Activated T-helper 2 cell treated with anti-CD3 and anti-CD28 coated beads, Interferon-gamma antibody, Interleukin-2, Interleukin-4, amounts not matched to agents 10 μg/mL and 5 μg/mL and 100 μg/mL, durations not matched to agents 14 hours and 24 hours and 36 hours (primary cell): ENCODE measurements around the gene APRT. TPM values are rescaled to one million over a fixed set of nuclear protein-coding genes. Genes with fewer than 3 reads are reported as not detected.

ENCODE experiments used
- DNase-seq: peaks from one replicate; pipeline ENCODE4 v3.0.0; 2021; ENCODE audit warnings: low spot score
- H3K27ac Mint-ChIP-seq: one replicate; pipeline ENCODE4 v1.8.0; 2021; ENCODE audit warnings: mixed read lengths
- H3K27me3 Mint-ChIP-seq: one replicate; pipeline ENCODE4 v1.8.0; 2021; ENCODE audit warnings: low read depth, mixed read lengths
- H3K36me3 Mint-ChIP-seq: one replicate; pipeline ENCODE4 v1.8.0; 2021; ENCODE audit warnings: low read depth, mixed read lengths
- H3K4me1 Mint-ChIP-seq: one replicate; pipeline ENCODE4 v1.8.0; 2021; ENCODE audit warnings: low read depth, mixed read lengths
- H3K4me3 Mint-ChIP-seq: one replicate; pipeline ENCODE4 v1.8.0; 2021; ENCODE audit warnings: low read depth, mild to moderate bottlenecking, moderate library complexity, mixed read lengths
- H3K9me3 Mint-ChIP-seq: one replicate; pipeline ENCODE4 v1.8.0; 2021; ENCODE audit warnings: mixed read lengths
- intact Hi-C: fragments of 100-400 bp; cut with micrococcal nuclease; formaldehyde crosslinking; loops from one replicate; pipeline ENCODE4 v1.15.1; 2023
- total RNA-seq: library from RNA; stranded (reverse); gene quantifications from 2 replicates; pipeline ENCODE4 v1.2.3, GENCODE V29; 2022

APRT gene
- 294 and 300 TPM in 2 replicates for total RNA-seq

GRCh38 chr16:88811769-88812512, at the start of gene APRT:
Gene APRT (minus strand): TSS chr16:88811928. CDS start chr16:88811899, 29 bp downstream.
- Mint-ChIP-seq H3K27me3 (no peaks in the 10 kb centered on the region), H3K4me3 (peak within 1 kb of the TSS; percentile 90), H3K27ac (peak within 1 kb of the TSS; percentile 97), H3K36me3 (peaks cover 38% of the 10 kb centered on the region), H3K9me3 (no peaks in the 10 kb centered on the region), H3K4me1 (peaks cover 9% of the 10 kb centered on the region)
- intact Hi-C loops: loop anchor here (1.0 to 5.0 kb wide), 3 partner anchors 9 to 405 kb away; partner anchors contain the start of genes CDT1, GALNS, TRAPPC2L and ZNF778
- peak; percentile 97 for DNase-seq

- H3K9me3 Mint-ChIP-seq: no peaks in the 10 kb centered on the region
- H3K4me3 Mint-ChIP-seq: no peak overlapping the region
- H3K27me3 Mint-ChIP-seq: no peaks in the 10 kb centered on the region
- H3K27ac Mint-ChIP-seq: no peak overlapping the region
- H3K36me3 Mint-ChIP-seq: peaks cover 15% of the 10 kb centered on the region
- peaks cover 7% of the 10 kb centered on the region for H3K4me1 Mint-ChIP-seq
- DNase-seq: no peak
- intact Hi-C loops: no loop called here
Observed at GRCh38 chr16:88861359-88861758, 49.6 kb upstream of the APRT start.

GRCh38 chr16:88859381-88860091, 47.8 kb upstream of the APRT start:
- peak overlapping the region; percentile 5 for H3K4me3 Mint-ChIP-seq
- no peaks in the 10 kb centered on the region for H3K9me3 Mint-ChIP-seq

GRCh38 chr16:88857728-88858339, 46.1 kb upstream of the APRT start:
- DNase-seq: peak; percentile 72
- Mint-ChIP-seq H3K4me1 (peaks cover 14% of the 10 kb centered on the region), H3K9me3 (no peaks in the 10 kb centered on the region), H3K27ac (peak overlapping the region; percentile 88), H3K27me3 (no peaks in the 10 kb centered on the region), H3K4me3 (peak overlapping the region; percentile 97), H3K36me3 (peaks cover 15% of the 10 kb centered on the region)
- intact Hi-C loops: loop anchor here (1.0 to 2.0 kb wide), 2 partner anchors 45 to 121 kb away; no protein-coding TSS in a partner anchor

More at GRCh38 chr16:88859381-88860091, 47.8 kb upstream of the APRT start:
- Mint-ChIP-seq H3K36me3 (peaks cover 15% of the 10 kb centered on the region), H3K27me3 (no peaks in the 10 kb centered on the region), H3K27ac (no peak overlapping the region), H3K4me1 (peaks cover 14% of the 10 kb centered on the region)
- no peak for DNase-seq
- intact Hi-C loops: no loop called here

GRCh38 chr16:88856828-88857727, 45.4 kb upstream of the APRT start, which contains the start of the genes GALNS and TRAPPC2L:
Gene GALNS (minus strand): TSS chr16:88856947. CDS start chr16:88856877, 70 bp downstream.
Gene TRAPPC2L (plus strand): TSS chr16:88857127. CDS start chr16:88857151, 24 bp downstream.
- peak within 1 kb of the TSS; percentile 97 for H3K4me3 Mint-ChIP-seq
- H3K27ac Mint-ChIP-seq: peak within 1 kb of the TSS; percentile 88
- peaks cover 14% of the 10 kb centered on the region for H3K4me1 Mint-ChIP-seq
- DNase-seq: peak; percentile 97
- H3K27me3 Mint-ChIP-seq: no peaks in the 10 kb centered on the region
- intact Hi-C loops: loop anchor here (1.0 to 2.0 kb wide), 2 partner anchors 44 to 120 kb away; no protein-coding TSS in a partner anchor
- H3K36me3 Mint-ChIP-seq: peaks cover 15% of the 10 kb centered on the region
- no peaks in the 10 kb centered on the region for H3K9me3 Mint-ChIP-seq

GRCh38 chr16:88856122-88856827, 44.5 kb upstream of the APRT start:
- intact Hi-C loops: loop anchor here (2.0 kb wide), 1 partner anchor 43 kb away; no protein-coding TSS in a partner anchor
- DNase-seq: no peak

GRCh38 chr16:88855736-88856121, 44.0 kb upstream of the APRT start:
- Mint-ChIP-seq H3K9me3 (no peaks in the 10 kb centered on the region), H3K27ac (no peak overlapping the region), H3K27me3 (no peaks in the 10 kb centered on the region), H3K36me3 (peaks cover 11% of the 10 kb centered on the region), H3K4me1 (peaks cover 14% of the 10 kb centered on the region), H3K4me3 (peak overlapping the region; percentile 74)
- DNase-seq: no peak
- intact Hi-C loops: loop anchor here (2.0 kb wide), 1 partner anchor 43 kb away; no protein-coding TSS in a partner anchor

More at GRCh38 chr16:88856122-88856827, 44.5 kb upstream of the APRT start:
- Mint-ChIP-seq H3K27ac (no peak overlapping the region), H3K4me3 (peak overlapping the region; percentile 97), H3K9me3 (no peaks in the 10 kb centered on the region), H3K36me3 (peaks cover 15% of the 10 kb centered on the region), H3K27me3 (no peaks in the 10 kb centered on the region), H3K4me1 (peaks cover 14% of the 10 kb centered on the region)

GRCh38 chr16:88855176-88855575, 43.4 kb upstream of the APRT start:
- Mint-ChIP-seq H3K4me1 (peaks cover 14% of the 10 kb centered on the region), H3K4me3 (peak overlapping the region; percentile 60), H3K36me3 (peaks cover 9% of the 10 kb centered on the region), H3K27me3 (no peaks in the 10 kb centered on the region), H3K9me3 (no peaks in the 10 kb centered on the region), H3K27ac (peak overlapping the region; percentile 31)
- no peak for DNase-seq
- intact Hi-C loops: no loop called here

GRCh38 chr16:88854306-88855111, 42.8 kb upstream of the APRT start:
- Mint-ChIP-seq H3K4me3 (peak overlapping the region; percentile 60), H3K27ac (no peak overlapping the region), H3K4me1 (peaks cover 14% of the 10 kb centered on the region), H3K36me3 (peaks cover 9% of the 10 kb centered on the region), H3K27me3 (no peaks in the 10 kb centered on the region), H3K9me3 (no peaks in the 10 kb centered on the region)
- intact Hi-C loops: no loop called here
- no peak for DNase-seq

GRCh38 chr16:88853325-88853941, 41.7 kb upstream of the APRT start:
- Mint-ChIP-seq H3K9me3 (no peaks in the 10 kb centered on the region), H3K4me1 (peaks cover 14% of the 10 kb centered on the region), H3K36me3 (peaks cover 5% of the 10 kb centered on the region), H3K27me3 (no peaks in the 10 kb centered on the region), H3K4me3 (no peak overlapping the region), H3K27ac (no peak overlapping the region)
- DNase-seq: no peak
- intact Hi-C loops: no loop called here
